ENCODE data around the gene INPP5E.

The INPP5E gene

GRCh38 chr9:136459425-136459824, 19.8 kb upstream of the INPP5E start:
- no peak overlapping the region for H3K4me3 ChIP-seq (ENCODE audit: low read length)
- no peaks in the 10 kb centered on the region for H3K9me3 ChIP-seq (ENCODE audit: control insufficient read depth, insufficient read depth, low read length)
- H3K27me3 ChIP-seq (ENCODE audit: control insufficient read depth, insufficient read depth, low read length): no peaks in the 10 kb centered on the region
- H3K27ac ChIP-seq (ENCODE audit: low read length): no peak overlapping the region
- no peak for DNase-seq (ENCODE audit: low read depth, low spot score)
- WGBS (ENCODE audit: insufficient coverage, insufficient read length): no CpG with 5 or more reads among the region's 28 CpGs
- H3K4me1 ChIP-seq (ENCODE audit: control insufficient read depth, insufficient read depth, low read length): no peaks in the 10 kb centered on the region
- H3K36me3 ChIP-seq (ENCODE audit: control insufficient read depth, insufficient read depth, low read length): peaks cover 68% of the 10 kb centered on the region

- Histone ChIP-seq H3K36me3 (ENCODE audit: control insufficient read depth, insufficient read depth, low read length) (peaks cover 61% of the 10 kb centered on the region), H3K27me3 (ENCODE audit: control insufficient read depth, insufficient read depth, low read length) (no peaks in the 10 kb centered on the region), H3K27ac (ENCODE audit: low read length) (no peak overlapping the region), H3K4me1 (ENCODE audit: control insufficient read depth, insufficient read depth, low read length) (no peaks in the 10 kb centered on the region), H3K4me3 (ENCODE audit: low read length) (no peak overlapping the region), H3K9me3 (ENCODE audit: control insufficient read depth, insufficient read depth, low read length) (no peaks in the 10 kb centered on the region)
- no CpG with 5 or more reads among the region's 24 CpGs for WGBS (ENCODE audit: insufficient coverage, insufficient read length)
- DNase-seq (ENCODE audit: low read depth, low spot score): no peak
Observed at GRCh38 chr9:136457326-136457725, 17.7 kb upstream of the INPP5E start.

GRCh38 chr9:136456258-136456657, 16.6 kb upstream of the INPP5E start:
- WGBS (ENCODE audit: insufficient coverage, insufficient read length): no CpG with 5 or more reads among the region's 9 CpGs
- H3K27me3 ChIP-seq (ENCODE audit: control insufficient read depth, insufficient read depth, low read length): no peaks in the 10 kb centered on the region
- no peaks in the 10 kb centered on the region for H3K4me1 ChIP-seq (ENCODE audit: control insufficient read depth, insufficient read depth, low read length)
- no peak for DNase-seq (ENCODE audit: low read depth, low spot score)
- H3K4me3 ChIP-seq (ENCODE audit: low read length): no peak overlapping the region
- H3K36me3 ChIP-seq (ENCODE audit: control insufficient read depth, insufficient read depth, low read length): peaks cover 57% of the 10 kb centered on the region
- H3K27ac ChIP-seq (ENCODE audit: low read length): no peak overlapping the region
- no peaks in the 10 kb centered on the region for H3K9me3 ChIP-seq (ENCODE audit: control insufficient read depth, insufficient read depth, low read length)

- WGBS (ENCODE audit: insufficient coverage, insufficient read length): no CpG with 5 or more reads among the region's 43 CpGs
- no peak overlapping the region for H3K4me3 ChIP-seq (ENCODE audit: low read length)
- H3K4me1 ChIP-seq (ENCODE audit: control insufficient read depth, insufficient read depth, low read length): no peaks in the 10 kb centered on the region
- no peak overlapping the region for H3K27ac ChIP-seq (ENCODE audit: low read length)
- peaks cover 61% of the 10 kb centered on the region for H3K36me3 ChIP-seq (ENCODE audit: control insufficient read depth, insufficient read depth, low read length)
- no peaks in the 10 kb centered on the region for H3K27me3 ChIP-seq (ENCODE audit: control insufficient read depth, insufficient read depth, low read length)
- DNase-seq (ENCODE audit: low read depth, low spot score): no peak
- no peaks in the 10 kb centered on the region for H3K9me3 ChIP-seq (ENCODE audit: control insufficient read depth, insufficient read depth, low read length)
Observed at GRCh38 chr9:136455043-136456002, 15.7 kb upstream of the INPP5E start.

GRCh38 chr9:136454026-136454796, 14.6 kb upstream of the INPP5E start:
- Histone ChIP-seq H3K36me3 (ENCODE audit: control insufficient read depth, insufficient read depth, low read length) (peaks cover 55% of the 10 kb centered on the region), H3K4me3 (ENCODE audit: low read length) (no peak overlapping the region), H3K27ac (ENCODE audit: low read length) (no peak overlapping the region), H3K27me3 (ENCODE audit: control insufficient read depth, insufficient read depth, low read length) (no peaks in the 10 kb centered on the region), H3K9me3 (ENCODE audit: control insufficient read depth, insufficient read depth, low read length) (no peaks in the 10 kb centered on the region), H3K4me1 (ENCODE audit: control insufficient read depth, insufficient read depth, low read length) (no peaks in the 10 kb centered on the region)
- DNase-seq (ENCODE audit: low read depth, low spot score): no peak
- no CpG with 5 or more reads among the region's 25 CpGs for WGBS (ENCODE audit: insufficient coverage, insufficient read length)

GRCh38 chr9:136453326-136453725, 13.7 kb upstream of the INPP5E start:
- no peaks in the 10 kb centered on the region for H3K4me1 ChIP-seq (ENCODE audit: control insufficient read depth, insufficient read depth, low read length)
- no peaks in the 10 kb centered on the region for H3K27me3 ChIP-seq (ENCODE audit: control insufficient read depth, insufficient read depth, low read length)
- DNase-seq (ENCODE audit: low read depth, low spot score): no peak
- no CpG with 5 or more reads among the region's 11 CpGs for WGBS (ENCODE audit: insufficient coverage, insufficient read length)
- H3K27ac ChIP-seq (ENCODE audit: low read length): no peak overlapping the region
- H3K9me3 ChIP-seq (ENCODE audit: control insufficient read depth, insufficient read depth, low read length): no peaks in the 10 kb centered on the region
- H3K36me3 ChIP-seq (ENCODE audit: control insufficient read depth, insufficient read depth, low read length): peaks cover 50% of the 10 kb centered on the region
- H3K4me3 ChIP-seq (ENCODE audit: low read length): no peak overlapping the region

- peaks cover 52% of the 10 kb centered on the region for H3K36me3 ChIP-seq (ENCODE audit: control insufficient read depth, insufficient read depth, low read length)
- no peaks in the 10 kb centered on the region for H3K27me3 ChIP-seq (ENCODE audit: control insufficient read depth, insufficient read depth, low read length)
- no CpG with 5 or more reads among the region's 26 CpGs for WGBS (ENCODE audit: insufficient coverage, insufficient read length)
- H3K27ac ChIP-seq (ENCODE audit: low read length): no peak overlapping the region
- no peaks in the 10 kb centered on the region for H3K4me1 ChIP-seq (ENCODE audit: control insufficient read depth, insufficient read depth, low read length)
- DNase-seq (ENCODE audit: low read depth, low spot score): no peak
- no peaks in the 10 kb centered on the region for H3K9me3 ChIP-seq (ENCODE audit: control insufficient read depth, insufficient read depth, low read length)
- H3K4me3 ChIP-seq (ENCODE audit: low read length): no peak overlapping the region
Observed at GRCh38 chr9:136451221-136451877, 11.7 kb upstream of the INPP5E start.

- DNase-seq (ENCODE audit: low read depth, low spot score): no peak
- no peaks in the 10 kb centered on the region for H3K9me3 ChIP-seq (ENCODE audit: control insufficient read depth, insufficient read depth, low read length)
- H3K27ac ChIP-seq (ENCODE audit: low read length): no peak overlapping the region
- no peaks in the 10 kb centered on the region for H3K4me1 ChIP-seq (ENCODE audit: control insufficient read depth, insufficient read depth, low read length)
- H3K27me3 ChIP-seq (ENCODE audit: control insufficient read depth, insufficient read depth, low read length): no peaks in the 10 kb centered on the region
- no CpG with 5 or more reads among the region's 3 CpGs for WGBS (ENCODE audit: insufficient coverage, insufficient read length)
- H3K36me3 ChIP-seq (ENCODE audit: control insufficient read depth, insufficient read depth, low read length): peaks cover 36% of the 10 kb centered on the region
- H3K4me3 ChIP-seq (ENCODE audit: low read length): no peak overlapping the region
Observed at GRCh38 chr9:136448655-136449054, 9.0 kb upstream of the INPP5E start.

- no peaks in the 10 kb centered on the region for H3K27me3 ChIP-seq (ENCODE audit: control insufficient read depth, insufficient read depth, low read length)
- H3K27ac ChIP-seq (ENCODE audit: low read length): no peak overlapping the region
- H3K9me3 ChIP-seq (ENCODE audit: control insufficient read depth, insufficient read depth, low read length): no peaks in the 10 kb centered on the region
- WGBS (ENCODE audit: insufficient coverage, insufficient read length): no CpG with 5 or more reads among the region's 27 CpGs
- peaks cover 40% of the 10 kb centered on the region for H3K36me3 ChIP-seq (ENCODE audit: control insufficient read depth, insufficient read depth, low read length)
- DNase-seq (ENCODE audit: low read depth, low spot score): no peak
- H3K4me1 ChIP-seq (ENCODE audit: control insufficient read depth, insufficient read depth, low read length): no peaks in the 10 kb centered on the region
- no peak overlapping the region for H3K4me3 ChIP-seq (ENCODE audit: low read length)
Observed at GRCh38 chr9:136447173-136447778, 7.6 kb upstream of the INPP5E start.

GRCh38 chr9:136445799-136446198, 6.2 kb upstream of the INPP5E start:
- DNase-seq (ENCODE audit: low read depth, low spot score): no peak
- Histone ChIP-seq H3K36me3 (ENCODE audit: control insufficient read depth, insufficient read depth, low read length) (peaks cover 44% of the 10 kb centered on the region), H3K9me3 (ENCODE audit: control insufficient read depth, insufficient read depth, low read length) (no peaks in the 10 kb centered on the region), H3K27ac (ENCODE audit: low read length) (no peak overlapping the region), H3K4me1 (ENCODE audit: control insufficient read depth, insufficient read depth, low read length) (no peaks in the 10 kb centered on the region), H3K27me3 (ENCODE audit: control insufficient read depth, insufficient read depth, low read length) (no peaks in the 10 kb centered on the region), H3K4me3 (ENCODE audit: low read length) (no peak overlapping the region)
- no CpG with 5 or more reads among the region's 7 CpGs for WGBS (ENCODE audit: insufficient coverage, insufficient read length)
